VCaP (cell line): Measurements from ENCODE around the gene MST1.

Experiments used
- H3K27ac ChIP-seq: fragments of 450-650 bp; 2 replicates; pipeline ENCODE4 v1.5.1; 2017
- CTCF ChIP-seq: fragments of 450-650 bp; conservative IDR thresholded peaks from 2 replicates; pipeline ENCODE4 v1.5.1; 2017; ENCODE audit warnings: mild to moderate bottlenecking, moderate library complexity

MST1 gene

GRCh38 chr3:49717211-49717958 is 28.1 kb upstream of the MST1 start:
- no peak for TF ChIP-seq CTCF
- no peak overlapping the region for H3K27ac ChIP-seq

GRCh38 chr3:49716691-49717210 is 27.5 kb upstream of the MST1 start:
- H3K27ac ChIP-seq = no peak overlapping the region
- TF ChIP-seq CTCF = no peak

GRCh38 chr3:49716169-49716568 is 26.9 kb upstream of the MST1 start:
- H3K27ac ChIP-seq = no peak overlapping the region
- TF ChIP-seq CTCF = no peak

GRCh38 chr3:49715611-49716121 is 26.4 kb upstream of the MST1 start:
- H3K27ac ChIP-seq = no peak overlapping the region
- no peak for TF ChIP-seq CTCF

- H3K27ac ChIP-seq = no peak overlapping the region
- no peak for TF ChIP-seq CTCF
These were observed 25.7 kb upstream of the MST1 start for GRCh38 chr3:49714728-49715550.

- TF ChIP-seq CTCF = no peak
- H3K27ac ChIP-seq = no peak overlapping the region
These were observed 24.2 kb upstream of the MST1 start for GRCh38 chr3:49713336-49714105.
